Measurements from ENCODE around the gene S100A14.
"Not testable (repeated sequence)": the region's sequence is repeated elsewhere in the genome, so short reads cannot be mapped to it uniquely, and the experiment has no call there.

Gene S100A14

DNA sequence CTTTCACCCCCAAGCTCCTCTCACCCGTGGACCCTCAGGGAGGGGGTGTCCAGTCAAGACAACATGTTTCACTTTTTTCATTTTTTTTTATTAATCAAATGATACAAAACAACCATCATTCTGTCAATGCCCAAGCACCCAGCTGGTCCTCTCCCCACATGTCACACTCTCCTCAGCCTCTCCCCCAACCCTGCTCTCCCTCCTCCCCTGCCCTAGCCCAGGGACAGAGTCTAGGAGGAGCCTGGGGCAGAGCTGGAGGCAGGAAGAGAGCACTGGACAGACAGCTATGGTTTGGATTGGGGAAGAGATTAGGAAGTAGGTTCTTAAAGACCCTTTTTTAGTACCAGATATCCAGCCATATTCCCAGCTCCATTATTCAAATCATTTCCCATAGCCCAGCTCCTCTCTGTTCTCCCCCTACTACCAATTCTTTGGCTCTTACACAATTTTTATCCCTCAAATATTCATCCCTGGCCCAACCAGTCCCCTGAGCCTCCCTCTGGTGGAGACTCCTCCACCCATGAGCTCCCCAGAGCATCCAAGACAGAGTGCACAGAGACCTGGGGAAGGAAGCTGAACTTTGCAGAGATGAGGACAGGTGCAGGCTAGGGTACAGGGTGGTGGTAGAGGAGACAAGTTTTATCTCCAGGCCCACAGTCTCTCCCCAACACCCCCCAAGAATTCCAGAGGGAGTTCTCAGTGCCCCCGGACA lies 1.8 kb downstream of the S100A14 start:
- no peak for DNase-seq

DNA sequence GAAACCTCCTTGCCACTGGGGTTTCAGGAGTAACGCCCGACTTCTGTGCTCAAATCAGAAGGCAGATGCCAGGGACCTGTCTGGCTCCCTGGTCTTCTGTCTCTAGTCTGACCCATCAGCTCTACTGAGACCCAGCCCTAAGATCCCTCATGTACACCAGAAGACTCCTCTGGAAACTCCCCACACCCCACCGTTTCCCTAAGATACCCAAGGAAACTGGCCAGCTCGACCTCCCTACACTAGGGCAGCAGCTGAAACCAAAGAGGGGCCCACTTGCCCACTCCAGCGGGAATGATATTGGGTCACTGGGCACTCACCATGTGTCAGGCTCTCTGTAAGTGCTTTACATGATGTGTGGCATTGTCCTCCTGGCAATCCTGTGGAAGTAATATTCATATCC lies 2.7 kb downstream of the S100A14 start:
- no peak for DNase-seq

DNA sequence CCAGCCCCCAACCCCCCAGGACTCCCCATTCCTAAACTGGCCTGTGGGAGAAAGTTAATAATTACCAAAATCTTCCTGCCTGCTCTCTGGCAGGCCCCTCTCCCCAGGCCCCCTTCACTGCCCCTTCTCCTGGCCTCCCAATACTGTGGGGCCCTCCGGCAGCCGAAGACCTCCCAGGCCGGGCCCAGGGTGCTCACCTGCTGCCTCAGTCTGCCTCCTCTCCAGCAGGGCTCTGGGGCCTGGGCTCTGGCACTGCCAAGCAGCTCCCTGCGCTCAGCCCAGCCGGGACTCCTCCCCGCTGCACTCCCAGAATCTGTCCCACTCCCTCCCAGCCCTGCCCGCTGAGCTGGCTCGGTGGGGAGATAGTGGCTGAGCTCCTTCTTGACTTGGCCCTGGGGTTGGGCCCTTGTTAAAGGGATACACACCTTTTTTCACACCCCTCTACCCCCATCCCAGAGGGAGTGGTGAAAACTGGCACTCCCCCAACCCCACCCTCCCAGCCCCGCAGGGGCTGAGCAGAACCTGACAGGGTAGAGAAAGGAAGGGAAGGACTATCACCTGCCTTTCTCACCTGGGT lies 3.3 kb downstream of the S100A14 start, which contains the start of gene S100A16:
Gene S100A16, minus strand, starts transcription at position 383 of the 577 bp plus-strand sequence. CDS start 4,986 bp downstream, outside the sequence.
- no peak for DNase-seq

DNA sequence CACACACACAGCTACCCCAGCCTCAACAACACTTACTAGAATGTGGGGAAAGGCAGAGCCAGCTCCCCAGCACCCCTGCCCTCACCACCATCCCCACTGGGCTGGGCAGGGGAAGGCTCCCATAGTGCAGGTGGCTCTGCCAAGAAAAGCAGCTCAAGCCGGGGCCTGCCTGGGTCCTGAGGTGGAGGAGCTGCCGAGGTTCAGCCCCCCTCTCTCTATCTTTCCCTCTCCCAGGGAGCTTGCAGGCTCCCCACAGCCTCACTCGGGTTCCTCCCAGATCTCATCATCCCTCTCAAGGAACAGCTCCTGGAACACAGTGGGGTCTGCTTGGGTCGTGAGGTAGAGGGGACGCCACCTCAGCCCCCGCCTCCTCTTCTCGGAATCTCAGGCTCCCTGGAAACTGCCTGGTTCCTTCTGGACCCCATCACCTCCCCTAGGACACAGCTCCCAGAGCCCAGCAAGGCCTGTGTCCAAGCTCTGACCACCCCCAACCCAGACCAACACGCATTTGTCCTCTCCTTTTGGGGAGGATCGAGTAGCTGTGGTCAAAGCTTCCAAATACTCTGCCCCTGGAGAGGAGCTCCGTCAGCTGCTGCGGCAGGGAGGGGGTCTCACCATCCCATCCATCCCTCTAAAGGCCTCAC lies 3.9 kb downstream of the S100A14 start:
- DNase-seq, result no peak

DNA sequence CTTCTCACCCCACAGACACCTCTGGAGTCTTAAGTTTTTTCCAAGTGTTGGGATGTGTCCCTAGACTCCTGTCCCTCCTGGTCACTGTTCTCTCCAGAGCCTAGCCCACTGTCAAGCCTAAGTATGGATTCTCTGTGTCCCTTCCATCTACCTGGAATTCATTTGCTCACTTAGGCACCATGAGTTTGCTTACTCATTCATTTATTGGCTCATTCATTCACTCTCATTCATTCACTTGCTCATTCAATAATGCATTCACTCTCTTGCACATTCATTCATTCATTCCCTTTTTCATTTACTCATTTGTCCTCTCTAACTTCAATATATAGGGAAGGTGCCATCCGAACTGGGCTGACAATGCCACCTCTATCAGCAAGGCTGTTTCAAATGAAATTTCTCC lies 4.8 kb downstream of the S100A14 start:
- no peak for DNase-seq

DNA sequence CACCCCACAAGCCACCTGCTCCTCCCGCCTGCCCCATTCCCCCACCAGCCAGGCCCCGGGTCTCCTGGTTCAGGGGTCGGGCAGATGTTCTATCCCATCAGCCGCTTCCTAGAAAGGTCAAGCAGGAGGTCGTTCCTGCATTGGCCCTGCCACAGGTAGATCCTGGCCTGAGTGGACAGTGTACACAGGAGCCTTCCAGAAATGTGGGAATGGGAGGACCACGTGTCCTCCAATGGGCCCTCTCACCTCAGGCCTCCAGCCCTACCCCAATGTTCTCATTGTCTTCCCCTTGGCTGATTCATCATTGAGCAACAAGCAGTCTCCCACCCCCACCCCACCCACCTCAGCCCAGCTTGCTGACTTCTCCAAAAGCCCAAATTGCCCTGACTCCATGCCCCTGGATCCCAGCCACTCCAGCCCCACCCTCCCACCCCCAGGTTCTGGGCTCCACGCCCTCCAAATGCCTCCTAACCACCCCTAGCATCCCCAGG lies 5.3 kb downstream of the S100A14 start:
- no peak for DNase-seq

DNA sequence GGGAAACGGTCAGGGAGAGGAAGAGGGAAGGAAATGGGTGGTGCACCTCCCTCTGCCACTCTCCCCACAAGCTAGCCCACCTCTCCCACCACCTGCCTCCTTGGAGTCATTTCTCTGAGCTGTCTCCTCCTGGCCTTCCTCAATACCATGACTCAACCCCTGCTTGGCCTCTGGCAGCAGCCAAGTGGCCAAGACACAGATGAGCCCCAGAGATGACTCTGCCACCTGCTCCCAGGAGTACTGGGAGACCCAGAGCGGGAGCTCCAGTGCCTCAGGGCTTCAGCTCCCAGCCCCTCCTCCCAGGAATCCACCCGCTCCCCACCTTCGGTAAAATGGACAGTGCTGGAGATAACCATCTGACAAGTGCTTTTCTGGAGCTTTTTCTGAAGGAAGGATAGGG lies 5.8 kb downstream of the S100A14 start:
- no peak for DNase-seq

DNA sequence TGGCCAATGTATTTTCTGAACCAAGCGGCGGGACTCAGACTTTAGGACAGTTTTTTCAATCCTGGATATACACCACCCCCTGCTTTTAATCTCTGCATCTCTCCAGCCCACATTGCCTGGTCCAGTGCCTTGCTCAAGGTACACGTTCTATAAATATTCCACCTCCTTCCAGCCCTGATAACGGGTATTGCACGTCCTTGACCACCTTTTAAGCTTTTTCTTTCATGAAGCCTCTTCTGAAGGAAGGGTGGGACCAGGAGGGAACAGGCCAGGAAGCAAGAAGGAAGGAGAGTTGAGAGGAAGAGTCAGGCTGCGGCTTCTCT lies 6.6 kb downstream of the S100A14 start:
- DNase-seq, result no peak

DNA sequence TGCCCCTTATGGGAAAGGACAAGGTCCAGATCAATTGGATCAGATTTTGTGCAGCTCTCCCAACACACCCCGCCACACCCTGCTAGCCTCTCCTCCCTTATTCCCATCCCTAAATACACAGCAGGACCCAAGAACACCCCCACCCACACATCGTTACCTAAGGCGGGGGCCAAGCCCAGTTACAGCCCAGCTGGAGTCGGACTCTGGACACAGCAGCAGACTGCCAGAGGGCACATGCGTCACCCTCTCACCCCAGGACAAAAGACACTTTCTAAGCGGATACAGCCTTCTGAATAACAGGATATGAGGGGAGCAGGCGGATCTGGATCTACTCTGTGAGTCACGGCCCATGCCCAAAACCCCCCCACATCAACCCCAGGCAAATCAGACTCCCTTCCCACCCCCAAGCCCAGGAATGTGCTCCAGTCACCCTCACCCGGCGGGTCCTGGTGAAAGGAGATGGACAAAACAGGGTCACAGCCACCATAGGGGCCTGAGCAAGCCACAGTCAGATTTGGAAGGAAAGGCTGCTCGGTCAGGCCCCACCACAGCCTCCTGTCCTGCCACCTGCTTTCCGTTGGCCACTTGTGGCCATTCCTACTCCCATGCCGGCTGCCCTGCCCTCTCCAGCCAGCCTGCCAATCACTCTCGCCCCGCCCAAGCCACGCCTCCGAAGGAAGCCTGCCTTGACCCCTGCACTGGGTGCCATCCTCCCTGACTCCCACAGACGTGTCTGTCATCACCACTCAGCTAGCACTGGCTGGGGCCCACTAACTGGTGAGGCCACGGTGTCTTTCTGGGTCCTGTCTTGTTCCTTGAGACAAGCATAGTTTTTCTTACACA lies 7.2 kb downstream of the S100A14 start:
- no peak for DNase-seq

DNA sequence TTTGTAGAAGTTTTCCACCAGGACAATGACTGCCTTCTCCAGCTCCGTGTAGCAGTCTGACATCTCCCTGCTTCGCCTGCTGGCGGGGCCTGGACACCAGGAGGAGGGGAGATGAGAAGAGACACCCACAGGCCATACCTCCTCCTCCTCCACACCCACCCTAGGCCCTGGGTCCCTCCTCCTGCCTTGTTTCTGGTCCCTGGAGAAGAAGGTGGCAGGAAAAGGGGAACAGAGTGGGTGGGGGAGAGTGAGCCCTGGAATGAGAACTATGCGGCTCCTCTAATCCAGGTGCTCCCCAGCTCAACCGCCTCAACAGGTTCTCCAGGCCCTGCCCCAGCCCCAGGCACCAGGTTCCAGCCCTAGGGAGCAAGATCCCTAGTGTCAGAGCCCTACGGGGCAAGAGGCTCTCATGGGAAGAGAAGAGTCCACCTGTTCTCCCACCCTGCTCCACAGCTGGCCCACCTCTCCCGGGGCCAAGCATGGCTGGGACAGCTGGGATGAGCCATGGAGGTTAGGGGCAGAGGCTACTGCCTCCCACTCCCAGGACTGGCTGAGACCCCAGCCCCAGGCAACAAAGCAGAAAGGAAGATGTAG lies 7.9 kb downstream of the S100A14 start:
- no peak for DNase-seq

DNA sequence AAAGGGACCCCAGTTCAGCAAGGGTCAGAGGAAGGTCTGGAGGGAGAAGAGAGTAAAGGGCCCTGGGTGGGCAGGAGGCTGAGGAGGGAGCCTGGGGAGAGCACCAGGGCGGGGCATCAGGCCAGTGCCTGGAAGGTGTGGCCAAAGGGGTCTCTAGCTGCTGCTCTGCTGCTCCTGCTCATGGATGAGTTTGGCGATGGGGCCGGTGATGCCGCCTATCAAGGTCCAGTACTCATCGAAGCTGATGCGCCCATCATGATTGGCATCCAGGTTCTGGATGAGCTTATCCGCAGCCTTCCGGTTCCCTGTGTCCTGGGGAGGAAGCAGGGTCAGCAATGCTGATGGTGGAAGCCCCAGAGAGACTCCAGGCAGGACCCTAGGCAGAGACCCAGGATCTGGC lies 8.7 kb downstream of the S100A14 start:
- DNase-seq, result no peak

DNA sequence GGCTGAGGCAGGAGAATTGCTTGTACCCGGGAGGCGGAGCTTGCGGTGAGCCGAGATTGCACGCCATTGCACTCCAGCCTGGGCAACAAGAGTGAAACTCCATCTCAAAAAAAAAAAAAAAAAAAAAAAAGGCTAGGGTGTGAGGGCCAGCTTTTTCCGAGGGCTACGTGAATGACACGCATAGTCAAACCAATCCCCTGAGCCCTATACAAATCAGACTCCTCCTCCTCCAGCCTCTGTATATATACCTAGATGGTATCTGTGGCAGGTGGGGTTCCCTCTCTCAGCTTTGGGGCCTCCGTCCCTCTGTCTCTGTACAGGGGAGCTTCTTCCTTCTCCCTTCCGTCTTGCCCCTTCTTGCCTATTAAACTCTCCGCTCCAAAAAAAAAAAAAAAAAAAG lies 9.9 kb downstream of the S100A14 start:
- DNase-seq, result no peak

DNA sequence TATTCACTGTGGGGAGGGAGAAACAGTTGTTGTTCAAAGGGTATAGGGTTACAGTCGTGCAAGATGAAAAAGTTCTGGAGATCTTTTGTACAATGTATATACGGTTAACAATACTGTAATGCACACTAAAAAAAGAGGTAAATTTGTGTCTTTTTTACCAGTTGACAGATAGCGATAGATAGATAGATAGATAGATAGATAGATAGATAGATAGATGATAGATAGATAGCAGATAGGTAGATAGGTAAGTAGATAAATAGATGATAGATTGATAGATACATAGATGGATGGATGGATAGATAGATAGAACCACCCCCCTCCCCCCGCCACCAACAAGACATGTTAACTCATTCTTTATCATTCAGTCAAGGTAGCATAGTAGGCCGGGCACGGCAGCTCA lies 13.4 kb downstream of the S100A14 start:
- DNase-seq, result no peak

DNA sequence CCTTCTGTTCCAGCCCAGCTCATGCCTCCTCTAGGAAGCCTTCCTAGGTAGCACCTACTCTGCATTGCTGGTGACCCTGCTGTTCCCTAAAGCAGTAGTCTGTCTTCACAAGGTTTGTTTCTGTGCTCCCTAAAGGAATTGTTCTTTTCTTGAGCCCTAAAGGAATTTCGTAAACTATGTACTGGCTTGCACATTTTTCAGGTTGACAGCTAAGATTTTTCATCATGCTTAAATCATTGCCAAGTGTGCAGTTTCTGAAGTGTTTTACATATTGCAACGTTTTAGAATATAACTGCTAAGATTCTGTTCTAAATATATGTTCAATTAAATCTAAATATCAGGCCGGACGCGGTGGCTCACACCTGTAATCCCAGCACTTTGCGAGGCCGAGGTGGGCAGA lies 16.3 kb downstream of the S100A14 start:
- no peak for DNase-seq

DNA sequence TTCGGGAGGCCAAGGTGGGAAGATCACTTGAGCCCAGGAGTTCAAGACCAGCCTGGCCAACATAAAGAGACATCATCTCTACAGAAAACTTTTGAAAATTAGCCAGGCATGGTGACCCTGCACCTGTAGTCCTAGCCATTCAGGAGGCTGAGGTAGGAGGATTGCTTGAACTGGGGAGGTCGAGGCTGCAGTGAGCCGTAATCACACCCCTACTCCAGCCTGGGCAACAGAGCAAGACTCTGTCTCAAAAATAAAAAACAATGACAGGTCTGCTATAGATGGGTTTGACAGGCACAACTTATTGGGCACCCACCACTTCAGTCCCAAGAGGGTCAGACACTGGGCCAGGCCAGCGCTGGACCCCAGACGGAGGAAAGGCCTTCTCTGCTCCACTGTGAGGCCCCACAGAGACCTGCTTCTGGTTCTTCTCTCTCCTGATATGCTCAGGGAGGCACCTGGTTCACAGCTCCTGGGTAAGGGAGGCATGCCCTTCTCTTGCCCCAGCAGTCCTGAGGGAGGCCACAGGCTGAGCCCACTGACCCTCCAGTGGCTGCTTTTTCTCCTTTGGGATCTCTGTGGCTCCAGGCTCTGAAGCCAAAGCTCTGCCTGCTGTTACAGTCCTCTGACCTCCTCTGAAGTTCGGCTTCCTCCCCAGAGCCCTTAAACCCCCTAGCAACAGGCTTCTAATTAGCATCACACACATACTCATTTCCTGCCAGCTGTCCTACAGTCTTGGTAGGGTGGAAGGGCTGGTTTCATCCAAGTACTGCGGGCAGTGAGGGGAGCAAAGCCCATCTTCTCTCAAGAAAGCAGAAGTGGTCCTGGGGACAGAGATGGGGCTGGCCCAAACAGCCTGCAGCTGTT lies 17.6 kb downstream of the S100A14 start:
- DNase-seq, result peak; percentile 44

DNA sequence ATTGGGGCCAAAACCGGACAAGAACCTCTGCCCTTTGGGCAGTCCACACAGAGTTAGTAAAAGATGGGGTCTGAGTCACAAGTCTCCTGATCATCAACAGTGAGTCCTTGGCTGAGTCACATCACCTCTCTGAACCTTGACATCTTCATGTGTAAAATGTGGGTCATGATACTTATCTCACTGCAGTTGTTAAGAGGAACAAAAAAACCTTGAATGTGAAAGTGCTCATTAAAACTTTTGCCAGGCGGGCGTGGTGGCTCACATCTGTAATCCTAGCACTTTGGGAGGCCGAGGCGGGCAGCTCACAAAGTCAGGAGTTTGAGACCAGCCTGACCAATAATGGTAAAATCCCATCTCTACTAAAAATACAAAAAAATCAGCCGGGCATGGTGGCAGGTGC lies 18.9 kb downstream of the S100A14 start:
- DNase-seq, result no peak

DNA sequence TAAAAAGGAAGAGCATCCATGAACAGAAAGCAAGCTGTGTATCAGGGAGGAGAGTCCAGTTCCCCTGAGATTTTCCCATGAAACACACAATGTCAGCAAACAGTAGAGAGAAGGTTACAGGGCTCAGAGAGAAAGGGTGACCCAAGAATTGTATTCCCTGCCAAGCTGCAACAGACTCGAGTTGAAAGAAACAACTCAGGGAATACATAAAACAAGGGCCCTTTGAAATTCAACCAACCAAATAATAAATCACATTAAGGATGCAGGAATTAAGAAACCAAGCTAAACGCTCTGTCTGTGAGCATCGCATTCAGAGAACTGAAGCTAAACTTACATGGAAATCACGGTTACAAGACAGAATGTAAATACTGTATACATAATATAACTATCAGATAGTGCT lies 23.4 kb downstream of the S100A14 start:
- no peak for DNase-seq

DNA sequence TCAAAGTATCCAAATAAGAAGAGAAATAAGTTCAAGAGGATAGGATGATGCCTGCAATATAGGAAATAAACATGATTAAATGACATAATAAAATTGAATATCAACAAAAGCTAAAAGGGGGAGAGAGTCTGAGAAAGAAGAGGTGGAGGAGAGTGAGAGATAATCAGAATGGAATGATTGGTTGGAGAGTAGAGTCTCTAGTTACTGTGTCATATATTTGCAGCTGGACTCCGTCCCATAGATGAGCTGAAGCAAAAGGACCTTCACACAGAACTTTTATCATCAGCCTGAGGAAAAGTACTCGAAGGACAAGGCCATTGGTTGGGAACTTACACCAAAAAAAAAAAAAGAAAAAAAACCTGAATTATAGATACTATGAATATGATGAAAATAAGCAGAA lies 27.6 kb downstream of the S100A14 start:
- no peak for DNase-seq

DNA sequence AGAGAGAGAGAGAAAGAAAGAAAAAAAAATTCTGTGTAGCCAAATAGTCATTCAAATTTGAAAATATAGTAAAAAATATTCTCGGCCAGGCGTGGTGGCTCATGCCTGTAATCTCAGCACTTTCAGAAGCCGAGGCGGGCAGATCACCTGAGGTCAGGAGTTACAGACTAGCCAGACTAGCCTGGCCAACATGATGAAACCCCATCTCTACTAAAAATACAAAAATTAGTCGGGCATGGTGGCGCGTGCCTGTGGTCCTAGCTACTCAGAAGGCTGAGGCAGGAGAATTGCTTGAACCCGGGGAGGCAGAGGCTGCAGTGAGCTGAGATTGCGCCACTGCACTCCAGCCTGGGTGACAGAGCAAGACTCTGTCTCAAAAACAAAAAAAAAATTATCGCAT lies 28.1 kb downstream of the S100A14 start:
- DNase-seq, result not testable (repeated sequence)

DNA sequence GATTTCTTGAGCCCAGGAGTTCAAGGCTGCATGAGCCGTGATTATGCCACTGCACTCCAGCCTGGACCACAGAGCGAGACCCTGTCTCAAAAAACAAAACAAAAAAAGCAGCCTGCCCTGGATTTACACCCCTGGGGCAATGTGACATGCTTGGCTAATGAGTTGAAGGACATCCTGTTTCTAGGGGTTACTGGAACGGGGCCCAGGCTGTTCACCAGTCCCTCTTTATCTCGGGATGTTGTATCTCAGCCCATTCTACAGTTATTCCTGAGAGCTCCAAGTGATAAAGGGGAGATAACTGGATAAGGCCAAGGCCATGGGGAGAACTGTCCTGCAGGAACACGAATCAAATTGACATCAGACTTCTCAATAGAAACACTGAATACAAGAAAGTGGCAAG lies 28.8 kb downstream of the S100A14 start:
- DNase-seq, result no peak

DNA sequence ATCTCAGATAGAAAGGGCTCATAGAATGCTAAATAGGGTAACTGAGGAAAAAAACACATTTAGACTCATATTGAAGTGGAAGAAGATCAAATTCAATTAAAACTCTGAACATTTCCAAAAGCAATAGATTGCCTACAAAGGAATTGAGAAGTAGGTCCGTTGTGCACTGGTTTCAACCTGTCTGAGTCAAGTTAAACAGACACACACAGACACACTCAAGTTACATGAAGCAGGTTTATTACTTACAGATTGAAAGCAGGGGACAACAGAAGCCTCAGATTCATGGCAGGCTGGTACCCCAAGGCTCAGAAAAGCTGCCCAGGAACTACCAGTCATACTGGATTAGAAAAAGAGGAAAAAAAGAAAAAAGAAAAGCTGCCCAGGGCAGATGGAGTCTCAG lies 29.8 kb downstream of the S100A14 start:
- no peak for DNase-seq

DNA sequence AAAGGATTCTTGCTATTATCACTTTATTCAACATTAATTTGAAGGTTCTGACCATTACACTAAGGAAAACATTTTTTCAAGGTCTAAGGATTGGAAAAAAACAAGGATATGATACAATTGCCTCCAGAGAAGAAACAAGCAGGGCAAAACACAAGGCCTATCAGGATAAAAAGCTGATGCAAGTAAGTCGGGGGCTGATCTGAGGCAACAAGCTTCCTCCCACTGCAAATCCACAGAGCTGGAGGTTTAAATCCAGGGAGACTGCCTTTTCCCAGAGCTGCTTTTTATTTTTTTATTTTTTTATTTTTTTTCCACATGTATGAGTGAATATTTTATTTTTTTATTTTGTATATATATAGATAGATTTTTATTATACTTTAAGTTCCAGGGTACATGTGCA lies 31.1 kb downstream of the S100A14 start:
- DNase-seq, result no peak

Data from NCI-H510A (cell line).